ENCODE measurements around the gene PIK3AP1.

Gene PIK3AP1

DNA sequence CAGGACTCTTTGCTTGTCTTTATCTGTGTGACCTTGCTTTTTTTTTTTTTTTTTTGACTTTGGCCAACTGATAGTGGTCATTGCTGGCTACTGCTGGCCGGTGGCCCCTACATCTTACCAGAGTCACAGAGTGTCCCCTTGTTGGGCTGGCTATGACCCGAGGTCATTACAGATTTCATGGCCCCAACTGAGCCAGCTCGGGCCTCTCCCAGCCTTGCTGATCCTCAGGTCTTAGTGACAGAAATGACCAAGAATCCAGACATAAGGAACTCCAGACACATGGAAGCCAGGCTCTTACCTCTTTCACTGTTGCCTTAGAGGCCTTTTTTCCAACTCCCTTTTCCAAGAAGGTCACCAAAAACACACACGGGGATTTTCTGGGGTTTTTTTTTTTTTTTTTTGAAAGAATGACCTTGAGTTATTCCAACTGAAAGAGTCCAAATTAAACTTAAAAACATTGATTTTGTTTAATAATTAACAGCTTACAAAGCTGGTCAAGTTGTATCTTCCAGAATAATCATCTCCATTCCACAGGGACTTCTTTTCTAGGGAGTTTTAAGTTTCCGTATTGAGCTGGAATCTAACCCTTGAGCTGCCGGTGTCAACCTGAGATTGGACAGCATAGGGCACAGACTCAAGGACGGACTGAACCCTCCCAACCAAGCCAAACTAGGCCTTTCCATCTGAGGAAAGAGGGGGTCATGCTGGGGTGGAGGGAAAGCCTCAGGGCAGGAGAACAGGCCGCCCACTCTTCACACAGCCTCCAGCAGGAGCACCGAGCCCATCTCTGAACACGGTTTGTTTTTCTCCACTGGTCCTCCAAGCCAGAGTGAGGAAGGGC is 43.8 kb downstream of the PIK3AP1 start:
- Histone ChIP-seq H3K9ac (ENCODE audit: low read length) (no peak overlapping the region), H3K9me2 (ENCODE audit: low read depth, low read length) (no peaks in the 10 kb centered on the region), H3K27ac (ENCODE audit: low read depth, low read length, poor library complexity, severe bottlenecking) (peak overlapping the region; percentile 68), H2AFZ (ENCODE audit: low read length) (no peak overlapping the region), H3K27me3 (ENCODE audit: insufficient read depth, low read length) (no peaks in the 10 kb centered on the region), H4K20me1 (ENCODE audit: insufficient read depth, low read length) (no peaks in the 10 kb centered on the region), H3K4me1 (ENCODE audit: insufficient read depth, low read length, severe bottlenecking) (peaks cover 86% of the 10 kb centered on the region), H3K4me3 (ENCODE audit: low read depth, low read length, poor library complexity, severe bottlenecking) (no peak overlapping the region), H3K79me2 (ENCODE audit: insufficient read depth, low read length) (peaks cover 61% of the 10 kb centered on the region), H3K9me3 (ENCODE audit: low read length) (no peaks in the 10 kb centered on the region), H3K36me3 (ENCODE audit: insufficient read depth, low read length) (peaks cover 20% of the 10 kb centered on the region), H3F3A (ENCODE audit: insufficient read depth, low read length) (0 out of 2 replicates have a peak, but pooled peaks cover 3% of the 10 kb centered on the region), H3K4me2 (ENCODE audit: low read length) (no peak overlapping the region; the same call in 1 of the 2 replicates)
- TF ChIP-seq, protein P1, sequence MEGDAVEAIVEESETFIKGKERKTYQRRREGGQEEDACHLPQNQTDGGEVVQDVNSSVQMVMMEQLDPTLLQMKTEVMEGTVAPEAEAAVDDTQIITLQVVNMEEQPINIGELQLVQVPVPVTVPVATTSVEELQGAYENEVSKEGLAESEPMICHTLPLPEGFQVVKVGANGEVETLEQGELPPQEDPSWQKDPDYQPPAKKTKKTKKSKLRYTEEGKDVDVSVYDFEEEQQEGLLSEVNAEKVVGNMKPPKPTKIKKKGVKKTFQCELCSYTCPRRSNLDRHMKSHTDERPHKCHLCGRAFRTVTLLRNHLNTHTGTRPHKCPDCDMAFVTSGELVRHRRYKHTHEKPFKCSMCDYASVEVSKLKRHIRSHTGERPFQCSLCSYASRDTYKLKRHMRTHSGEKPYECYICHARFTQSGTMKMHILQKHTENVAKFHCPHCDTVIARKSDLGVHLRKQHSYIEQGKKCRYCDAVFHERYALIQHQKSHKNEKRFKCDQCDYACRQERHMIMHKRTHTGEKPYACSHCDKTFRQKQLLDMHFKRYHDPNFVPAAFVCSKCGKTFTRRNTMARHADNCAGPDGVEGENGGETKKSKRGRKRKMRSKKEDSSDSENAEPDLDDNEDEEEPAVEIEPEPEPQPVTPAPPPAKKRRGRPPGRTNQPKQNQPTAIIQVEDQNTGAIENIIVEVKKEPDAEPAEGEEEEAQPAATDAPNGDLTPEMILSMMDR (IDR thresholded peaks at IDR 0.05; ENCODE audit: low read length): no peak
- TF ChIP-seq EZH2 (IDR thresholded peaks at IDR 0.05; ENCODE audit: borderline replicate concordance, low read length): no peak

DNA sequence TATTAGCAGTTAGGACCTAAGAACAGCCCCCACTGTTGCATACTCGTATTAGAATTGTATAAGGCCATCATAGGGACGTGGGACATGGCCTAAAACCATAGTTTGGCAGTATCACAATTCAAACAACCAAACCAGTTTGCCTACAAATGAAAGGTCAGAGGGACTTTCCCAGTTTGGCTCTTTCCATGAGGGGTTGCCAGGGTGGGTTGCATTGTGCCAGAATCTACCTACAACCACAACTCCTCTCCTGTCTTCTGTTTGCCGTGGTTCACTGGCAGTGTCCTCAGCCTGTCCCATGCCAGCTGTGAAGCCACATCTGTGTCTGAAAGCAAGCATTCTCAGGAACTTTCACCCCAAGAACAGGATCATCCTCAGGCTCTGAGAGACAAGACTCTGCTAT is 44.5 kb downstream of the PIK3AP1 start:
- Histone ChIP-seq H2AFZ (ENCODE audit: low read length) (no peak overlapping the region), H3K4me3 (ENCODE audit: low read depth, low read length, poor library complexity, severe bottlenecking) (no peak overlapping the region), H3K4me2 (ENCODE audit: low read length) (no peak overlapping the region; the same call in 1 of the 2 replicates), H3K4me1 (ENCODE audit: insufficient read depth, low read length, severe bottlenecking) (peaks cover 92% of the 10 kb centered on the region), H3K9ac (ENCODE audit: low read length) (no peak overlapping the region), H3K27me3 (ENCODE audit: insufficient read depth, low read length) (no peaks in the 10 kb centered on the region), H3F3A (ENCODE audit: insufficient read depth, low read length) (no peaks in the 10 kb centered on the region), H3K36me3 (ENCODE audit: insufficient read depth, low read length) (peaks cover 14% of the 10 kb centered on the region), H3K9me2 (ENCODE audit: low read depth, low read length) (no peaks in the 10 kb centered on the region), H3K79me2 (ENCODE audit: insufficient read depth, low read length) (peaks cover 61% of the 10 kb centered on the region), H3K27ac (ENCODE audit: low read depth, low read length, poor library complexity, severe bottlenecking) (peak overlapping the region; percentile 68), H3K9me3 (ENCODE audit: low read length) (no peaks in the 10 kb centered on the region), H4K20me1 (ENCODE audit: insufficient read depth, low read length) (no peaks in the 10 kb centered on the region)
- TF ChIP-seq EZH2 (IDR thresholded peaks at IDR 0.05; ENCODE audit: borderline replicate concordance, low read length): no peak
- TF ChIP-seq, protein P1 (IDR thresholded peaks at IDR 0.05; ENCODE audit: low read length): no peak

DNA sequence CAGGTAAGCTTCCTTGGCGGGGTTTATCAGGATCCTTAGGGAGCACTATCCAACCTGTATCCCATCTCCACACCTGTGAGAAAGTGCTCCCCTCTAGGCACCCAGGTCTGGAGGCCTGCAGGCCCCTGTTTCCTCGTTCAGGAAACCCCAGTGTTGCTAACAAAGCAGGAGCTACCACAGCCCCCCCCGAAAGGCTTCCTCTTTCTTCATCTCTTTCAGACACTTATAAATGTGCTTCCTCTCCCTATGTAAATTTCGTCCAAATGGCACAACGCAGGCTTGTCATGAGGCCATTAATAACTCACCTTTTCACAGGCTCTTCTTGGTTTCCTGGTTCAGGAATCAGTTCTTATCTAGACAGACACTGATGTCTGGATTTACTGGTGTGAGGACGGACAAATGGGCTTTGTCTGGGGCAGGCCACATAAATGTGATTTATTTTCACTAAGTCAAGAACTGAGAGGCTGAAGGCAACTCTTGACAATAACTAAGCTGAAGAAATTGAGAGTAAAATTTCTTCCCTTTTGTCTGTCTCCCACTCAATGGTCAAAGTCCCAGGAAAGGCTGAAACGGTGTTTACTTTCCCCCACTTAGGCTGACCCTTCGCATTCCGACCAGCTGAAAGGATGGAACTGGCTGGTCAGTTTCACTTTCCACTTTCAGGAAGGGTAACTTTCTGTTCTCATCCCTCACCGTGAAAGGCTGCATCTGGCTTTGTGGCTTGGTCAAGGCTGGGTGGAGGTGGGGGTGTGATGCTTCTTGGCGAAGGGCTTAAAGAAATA is 46.8 kb downstream of the PIK3AP1 start:
- H4K20me1 ChIP-seq (ENCODE audit: insufficient read depth, low read length): no peaks in the 10 kb centered on the region
- peak overlapping the region; percentile 89 for H3K27ac ChIP-seq (ENCODE audit: low read depth, low read length, poor library complexity, severe bottlenecking)
- H3F3A ChIP-seq (ENCODE audit: insufficient read depth, low read length): no peaks in the 10 kb centered on the region
- H2AFZ ChIP-seq (ENCODE audit: low read length): no peak overlapping the region
- peaks cover 5% of the 10 kb centered on the region; the same call in 1 of the 2 replicates for H3K36me3 ChIP-seq (ENCODE audit: insufficient read depth, low read length)
- H3K4me3 ChIP-seq (ENCODE audit: low read depth, low read length, poor library complexity, severe bottlenecking): peak overlapping the region; percentile 39
- peak overlapping the region; percentile 71 for H3K4me2 ChIP-seq (ENCODE audit: low read length)
- no peak for TF ChIP-seq EZH2 (IDR thresholded peaks at IDR 0.05; ENCODE audit: borderline replicate concordance, low read length)
- TF ChIP-seq, protein P1 (IDR thresholded peaks at IDR 0.05; ENCODE audit: low read length): no peak
- H3K9me2 ChIP-seq (ENCODE audit: low read depth, low read length): no peaks in the 10 kb centered on the region
- H3K9ac ChIP-seq (ENCODE audit: low read length): peak overlapping the region; percentile 21; the same call in 1 of the 2 replicates
- H3K79me2 ChIP-seq (ENCODE audit: insufficient read depth, low read length): peaks cover 58% of the 10 kb centered on the region
- no peaks in the 10 kb centered on the region for H3K9me3 ChIP-seq (ENCODE audit: low read length)
- H3K27me3 ChIP-seq (ENCODE audit: insufficient read depth, low read length): no peaks in the 10 kb centered on the region
- H3K4me1 ChIP-seq (ENCODE audit: insufficient read depth, low read length, severe bottlenecking): peaks cover 95% of the 10 kb centered on the region
